HEK293 (cell line): ENCODE data around the gene UBAC2.

Experiments
- CTCF ChIA-PET: fragments of 350-600 bp; formaldehyde crosslinking; extraction: SDS; loops from one replicate; lab custom pipeline; 2021; ENCODE audit warnings: antibody characterized with exemption; lab: Yijun Ruan, JAX
- POLR2A ChIA-PET: fragments of 300-600 bp; formaldehyde crosslinking; extraction: SDS; loops from one replicate; lab custom pipeline; 2020; ENCODE audit warnings: antibody characterized with exemption, inconsistent platforms; lab: Yijun Ruan, JAX
- H3K27ac ChIP-seq: fragments of 200-500 bp; sonication (Bioruptor generic); 2 replicates; pipeline ENCODE4 v1.5.1; 2014; ENCODE audit warnings: low read depth, low read length, control low read depth, inconsistent platforms; ENCODE audit errors: extremely low read depth
- H3K36me3 ChIP-seq, 2 experiments: fragments of 200-500 bp in 1 of 2; sonication (Bioruptor generic) in 1 of 2; 1 replicate in 1 of 2; 2 replicates in 1 of 2; pipeline ENCODE4 v1.5.1; 2014 to 2017; ENCODE audit warnings: inconsistent platforms in 2 of 2, low read length in 2 of 2; ENCODE audit not compliant: control insufficient read depth in 2 of 2, insufficient read depth in 1 of 2
- H3K4me1 ChIP-seq: fragments of 200-500 bp; sonication (Bioruptor generic); 2 replicates; pipeline ENCODE4 v1.5.1; 2014; ENCODE audit warnings: mild to moderate bottlenecking, low read length, inconsistent platforms; ENCODE audit not compliant: control insufficient read depth, insufficient read depth
- H3K4me3 ChIP-seq: 2 replicates; pipeline ENCODE4 v1.5.1; 2011; ENCODE audit warnings: low read depth, mild to moderate bottlenecking, control low read depth, low read length, moderate library complexity
- H3K9me3 ChIP-seq: fragments of 200-500 bp; sonication (Bioruptor generic); 2 replicates; pipeline ENCODE4 v1.5.1; 2014; ENCODE audit warnings: low read depth, low read length, inconsistent platforms; ENCODE audit not compliant: control insufficient read depth, insufficient read depth
- EGR2 ChIP-seq: fragments of 450-650 bp; formaldehyde crosslinking; IDR thresholded peaks from 2 replicates; pipeline ENCODE4 v1.5.1; 2016; ENCODE audit warnings: low read depth, missing biosample characterization, missing genetic modification characterization
- KLF1 ChIP-seq: fragments of 450-650 bp; formaldehyde crosslinking; IDR thresholded peaks from 2 replicates; pipeline ENCODE4 v1.5.1; 2016; ENCODE audit warnings: missing biosample characterization, missing genetic modification characterization
- KLF9 ChIP-seq: fragments of 450-650 bp; formaldehyde crosslinking; IDR thresholded peaks from 2 replicates; pipeline ENCODE4 v1.5.1; 2016; ENCODE audit warnings: missing biosample characterization, missing genetic modification characterization, low read depth
- PRDM1 ChIP-seq: fragments of 450-650 bp; formaldehyde crosslinking; IDR thresholded peaks from 2 replicates; pipeline ENCODE4; 2016; ENCODE audit warnings: missing biosample characterization, missing genetic modification characterization
- ZFHX2 ChIP-seq: fragments of 450-650 bp; formaldehyde crosslinking; conservative IDR thresholded peaks from 2 replicates; pipeline ENCODE4 v1.5.1; 2016; ENCODE audit warnings: missing biosample characterization, missing genetic modification characterization
- ZNF114 ChIP-seq: fragments of 450-650 bp; formaldehyde crosslinking; IDR thresholded peaks from 2 replicates; pipeline ENCODE4 v1.5.0; 2017; ENCODE audit warnings: missing biosample characterization, missing genetic modification characterization
- ZNF138 ChIP-seq: fragments of 450-650 bp; formaldehyde crosslinking; IDR thresholded peaks from 2 replicates; pipeline ENCODE4 v1.5.1; 2016; ENCODE audit warnings: missing biosample characterization, missing genetic modification characterization, borderline replicate concordance
- ZNF175 ChIP-seq: fragments of 450-650 bp; formaldehyde crosslinking; IDR thresholded peaks from 2 replicates; pipeline ENCODE4 v1.5.1; 2016; ENCODE audit warnings: missing biosample characterization, missing genetic modification characterization
- ZNF211 ChIP-seq: fragments of 450-650 bp; formaldehyde crosslinking; IDR thresholded peaks from 2 replicates; pipeline ENCODE4 v1.5.1; 2016; ENCODE audit warnings: low read depth, missing biosample characterization, missing genetic modification characterization
- ZNF335 ChIP-seq: fragments of 450-650 bp; formaldehyde crosslinking; conservative IDR thresholded peaks from 2 replicates; pipeline ENCODE4 v1.5.1; 2016; ENCODE audit warnings: missing biosample characterization, missing genetic modification characterization
- ZNF341 ChIP-seq: fragments of 450-650 bp; formaldehyde crosslinking; IDR thresholded peaks from 2 replicates; pipeline ENCODE4; 2016; ENCODE audit warnings: low read depth, missing biosample characterization, missing genetic modification characterization
- ZNF48 ChIP-seq: fragments of 450-650 bp; formaldehyde crosslinking; IDR thresholded peaks from 2 replicates; pipeline ENCODE4 v1.5.1; 2016; ENCODE audit warnings: missing biosample characterization, missing genetic modification characterization
- ZNF677 ChIP-seq: fragments of 450-650 bp; IDR thresholded peaks from 2 replicates; pipeline ENCODE4 v1.5.0; 2018; ENCODE audit warnings: missing biosample characterization, mild to moderate bottlenecking, missing genetic modification characterization, moderate library complexity
- ZNF843 ChIP-seq: fragments of 450-650 bp; formaldehyde crosslinking; IDR thresholded peaks from 2 replicates; pipeline ENCODE4 v1.5.1; 2016; ENCODE audit warnings: missing biosample characterization, missing genetic modification characterization
- TF ChIP-seq, protein P1 (sequence below): fragments of 450-650 bp; formaldehyde crosslinking; conservative IDR thresholded peaks from 2 replicates; pipeline ENCODE4 v1.5.1; 2016; ENCODE audit warnings: low read depth, missing biosample characterization, missing genetic modification characterization
- TF ChIP-seq, protein P2 (sequence below): fragments of 450-650 bp; IDR thresholded peaks from 2 replicates; pipeline ENCODE4 v1.5.1; 2018; ENCODE audit warnings: missing biosample characterization, missing genetic modification characterization
- TF ChIP-seq, protein P3 (sequence below): fragments of 450-650 bp; formaldehyde crosslinking; IDR thresholded peaks from 2 replicates; pipeline ENCODE4 v1.5.1; 2017; ENCODE audit warnings: missing biosample characterization, mild to moderate bottlenecking, missing genetic modification characterization, moderate library complexity

Gene UBAC2

DNA sequence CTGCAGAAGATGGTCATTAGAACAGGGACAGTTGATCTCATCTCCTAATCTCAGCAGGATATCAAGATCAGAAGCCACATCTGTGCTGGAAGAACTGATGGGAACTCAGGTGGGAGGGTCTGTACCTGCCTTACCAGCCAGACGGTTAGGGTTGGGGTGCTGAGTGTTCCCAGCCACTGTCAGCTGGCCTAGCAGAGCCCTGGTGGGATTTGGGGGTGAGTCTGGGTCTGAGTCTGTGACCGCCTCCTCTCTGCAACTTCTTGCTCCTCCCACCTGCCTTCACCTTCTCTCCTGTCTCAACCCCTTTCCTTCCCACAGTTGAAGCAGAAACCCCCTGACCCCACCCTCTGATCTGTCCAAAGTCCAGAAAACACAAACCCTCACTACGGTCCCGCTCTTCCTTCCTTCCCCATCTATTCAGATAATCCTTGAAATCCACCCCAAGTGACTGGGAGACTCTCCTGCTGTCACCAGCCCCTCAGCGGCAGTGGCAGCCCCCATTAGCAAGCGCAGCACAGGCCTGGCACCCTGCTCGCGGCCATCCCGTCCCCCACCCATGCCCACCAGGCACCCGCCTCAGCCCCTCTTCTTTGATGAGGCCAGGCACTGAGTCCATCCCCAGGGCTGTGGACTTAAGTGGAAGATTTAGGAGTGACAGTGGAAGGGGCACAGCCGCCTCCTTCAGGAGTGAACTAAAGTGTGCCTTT is 198.4 kb downstream of the UBAC2 start:
- Histone ChIP-seq H3K9me3 (no peaks in the 10 kb centered on the region), H3K4me1 (no peaks in the 10 kb centered on the region), H3K36me3 (no peaks in the 10 kb centered on the region), H3K4me3 (no peak overlapping the region), H3K27ac (no peak overlapping the region)
- CTCF ChIA-PET, result no interaction called here
- POLR2A ChIA-PET, result no interaction called here
- no peak for TF ChIP-seq ZNF114
- no peak for TF ChIP-seq ZNF175 (tag by site-specific recombination)
- no peak for TF ChIP-seq ZNF335 (tag by site-specific recombination)
- TF ChIP-seq ZNF48, result no peak
- TF ChIP-seq ZNF138 (tag by site-specific recombination), result no peak

DNA sequence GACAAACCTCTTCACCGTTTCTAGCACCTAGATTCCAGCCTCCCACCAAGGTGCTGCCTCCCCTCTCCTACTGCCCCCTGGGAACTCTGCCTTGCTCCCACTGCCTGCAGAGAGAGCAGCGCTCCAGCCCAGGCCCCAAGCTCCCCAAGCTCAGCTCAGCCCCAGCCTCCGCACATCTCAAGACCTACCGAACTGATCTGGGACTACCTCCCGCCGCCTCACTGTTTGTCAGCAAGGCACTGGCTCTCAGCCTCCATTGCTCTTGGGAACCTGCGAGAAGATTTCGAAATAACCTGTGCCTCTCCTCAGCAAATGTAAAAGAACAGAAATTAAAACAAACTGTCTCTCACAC is 198.9 kb downstream of the UBAC2 start:
- Histone ChIP-seq H3K9me3 (no peaks in the 10 kb centered on the region), H3K36me3 (no peaks in the 10 kb centered on the region), H3K4me3 (no peak overlapping the region)
- TF ChIP-seq ZNF677 (tag by site-specific recombination), result no peak
- TF ChIP-seq, protein P1, sequence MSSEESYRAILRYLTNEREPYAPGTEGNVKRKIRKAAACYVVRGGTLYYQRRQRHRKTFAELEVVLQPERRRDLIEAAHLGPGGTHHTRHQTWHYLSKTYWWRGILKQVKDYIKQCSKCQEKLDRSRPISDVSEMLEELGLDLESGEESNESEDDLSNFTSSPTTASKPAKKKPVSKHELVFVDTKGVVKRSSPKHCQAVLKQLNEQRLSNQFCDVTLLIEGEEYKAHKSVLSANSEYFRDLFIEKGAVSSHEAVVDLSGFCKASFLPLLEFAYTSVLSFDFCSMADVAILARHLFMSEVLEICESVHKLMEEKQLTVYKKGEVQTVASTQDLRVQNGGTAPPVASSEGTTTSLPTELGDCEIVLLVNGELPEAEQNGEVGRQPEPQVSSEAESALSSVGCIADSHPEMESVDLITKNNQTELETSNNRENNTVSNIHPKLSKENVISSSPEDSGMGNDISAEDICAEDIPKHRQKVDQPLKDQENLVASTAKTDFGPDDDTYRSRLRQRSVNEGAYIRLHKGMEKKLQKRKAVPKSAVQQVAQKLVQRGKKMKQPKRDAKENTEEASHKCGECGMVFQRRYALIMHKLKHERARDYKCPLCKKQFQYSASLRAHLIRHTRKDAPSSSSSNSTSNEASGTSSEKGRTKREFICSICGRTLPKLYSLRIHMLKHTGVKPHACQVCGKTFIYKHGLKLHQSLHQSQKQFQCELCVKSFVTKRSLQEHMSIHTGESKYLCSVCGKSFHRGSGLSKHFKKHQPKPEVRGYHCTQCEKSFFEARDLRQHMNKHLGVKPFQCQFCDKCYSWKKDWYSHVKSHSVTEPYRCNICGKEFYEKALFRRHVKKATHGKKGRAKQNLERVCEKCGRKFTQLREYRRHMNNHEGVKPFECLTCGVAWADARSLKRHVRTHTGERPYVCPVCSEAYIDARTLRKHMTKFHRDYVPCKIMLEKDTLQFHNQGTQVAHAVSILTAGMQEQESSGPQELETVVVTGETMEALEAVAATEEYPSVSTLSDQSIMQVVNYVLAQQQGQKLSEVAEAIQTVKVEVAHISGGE (tag by site-specific recombination), result no peak
- no peak for TF ChIP-seq KLF1 (tag by site-specific recombination)
- TF ChIP-seq, protein P2, sequence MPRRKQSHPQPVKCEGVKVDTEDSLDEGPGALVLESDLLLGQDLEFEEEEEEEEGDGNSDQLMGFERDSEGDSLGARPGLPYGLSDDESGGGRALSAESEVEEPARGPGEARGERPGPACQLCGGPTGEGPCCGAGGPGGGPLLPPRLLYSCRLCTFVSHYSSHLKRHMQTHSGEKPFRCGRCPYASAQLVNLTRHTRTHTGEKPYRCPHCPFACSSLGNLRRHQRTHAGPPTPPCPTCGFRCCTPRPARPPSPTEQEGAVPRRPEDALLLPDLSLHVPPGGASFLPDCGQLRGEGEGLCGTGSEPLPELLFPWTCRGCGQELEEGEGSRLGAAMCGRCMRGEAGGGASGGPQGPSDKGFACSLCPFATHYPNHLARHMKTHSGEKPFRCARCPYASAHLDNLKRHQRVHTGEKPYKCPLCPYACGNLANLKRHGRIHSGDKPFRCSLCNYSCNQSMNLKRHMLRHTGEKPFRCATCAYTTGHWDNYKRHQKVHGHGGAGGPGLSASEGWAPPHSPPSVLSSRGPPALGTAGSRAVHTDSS (tag by site-specific recombination), result no peak
- no peak for TF ChIP-seq PRDM1 (tag by site-specific recombination)
- TF ChIP-seq ZNF341 (tag by site-specific recombination), result no peak
- TF ChIP-seq, protein P3, sequence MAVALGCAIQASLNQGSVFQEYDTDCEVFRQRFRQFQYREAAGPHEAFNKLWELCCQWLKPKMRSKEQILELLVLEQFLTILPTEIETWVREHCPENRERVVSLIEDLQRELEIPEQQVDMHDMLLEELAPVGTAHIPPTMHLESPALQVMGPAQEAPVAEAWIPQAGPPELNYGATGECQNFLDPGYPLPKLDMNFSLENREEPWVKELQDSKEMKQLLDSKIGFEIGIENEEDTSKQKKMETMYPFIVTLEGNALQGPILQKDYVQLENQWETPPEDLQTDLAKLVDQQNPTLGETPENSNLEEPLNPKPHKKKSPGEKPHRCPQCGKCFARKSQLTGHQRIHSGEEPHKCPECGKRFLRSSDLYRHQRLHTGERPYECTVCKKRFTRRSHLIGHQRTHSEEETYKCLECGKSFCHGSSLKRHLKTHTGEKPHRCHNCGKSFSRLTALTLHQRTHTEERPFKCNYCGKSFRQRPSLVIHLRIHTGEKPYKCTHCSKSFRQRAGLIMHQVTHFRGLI (tag by site-specific recombination), result no peak
- no peak for TF ChIP-seq KLF9 (tag by site-specific recombination)
- TF ChIP-seq, all 188 proteins: peak for 0
- CTCF ChIA-PET, result no interaction called here
- no peak overlapping the region for H3K27ac ChIP-seq
- H3K4me1 ChIP-seq, result no peaks in the 10 kb centered on the region
- POLR2A ChIA-PET, result no interaction called here

DNA sequence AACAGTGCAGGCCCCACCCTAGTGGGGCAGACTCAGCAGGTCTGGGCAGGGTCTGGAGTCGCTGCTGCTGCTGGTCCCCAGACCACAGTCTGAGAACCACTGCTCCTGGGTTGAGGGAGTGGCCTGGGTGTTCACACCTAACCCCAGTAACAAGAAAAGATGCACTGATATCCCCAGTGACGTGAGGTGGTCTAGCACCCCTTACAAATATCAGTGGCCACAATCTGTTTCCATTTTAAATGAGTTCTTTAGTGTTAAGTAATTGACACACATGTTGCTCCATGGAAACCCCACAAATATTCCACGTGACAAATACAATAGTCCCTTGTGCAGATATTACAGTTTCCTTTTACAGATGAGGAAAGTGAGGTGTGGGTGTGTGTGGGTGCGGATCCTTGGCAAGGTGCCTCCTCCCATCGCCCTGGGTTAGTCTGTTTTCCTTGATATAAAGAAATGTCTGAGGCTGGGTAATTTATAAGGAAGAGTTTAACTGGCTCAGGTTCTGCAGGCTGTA is 202.9 kb downstream of the UBAC2 start:
- H3K9me3 ChIP-seq, result no peaks in the 10 kb centered on the region
- no peak for TF ChIP-seq ZNF211
- 0 out of 2 replicates have a peak, but pooled peaks have one; percentile 24 for TF ChIP-seq EGR2
- TF ChIP-seq ZFHX2 (tag by site-specific recombination), result peak; percentile 54
- TF ChIP-seq ZNF843 (tag by site-specific recombination), result no peak
- TF ChIP-seq, all 188 proteins: peak for 2
- POLR2A ChIA-PET, result no interaction called here
- no peaks in the 10 kb centered on the region for H3K36me3 ChIP-seq
- no peak overlapping the region for H3K4me3 ChIP-seq
- CTCF ChIA-PET, result no interaction called here
- H3K27ac ChIP-seq, result no peak overlapping the region
- H3K4me1 ChIP-seq, result no peaks in the 10 kb centered on the region
